ENCODE results near the gene OXT.
"Not testable (repeated sequence)": the region's sequence is repeated elsewhere in the genome, so short reads cannot be mapped to it uniquely, and the experiment has no call there.

OXT gene

DNA sequence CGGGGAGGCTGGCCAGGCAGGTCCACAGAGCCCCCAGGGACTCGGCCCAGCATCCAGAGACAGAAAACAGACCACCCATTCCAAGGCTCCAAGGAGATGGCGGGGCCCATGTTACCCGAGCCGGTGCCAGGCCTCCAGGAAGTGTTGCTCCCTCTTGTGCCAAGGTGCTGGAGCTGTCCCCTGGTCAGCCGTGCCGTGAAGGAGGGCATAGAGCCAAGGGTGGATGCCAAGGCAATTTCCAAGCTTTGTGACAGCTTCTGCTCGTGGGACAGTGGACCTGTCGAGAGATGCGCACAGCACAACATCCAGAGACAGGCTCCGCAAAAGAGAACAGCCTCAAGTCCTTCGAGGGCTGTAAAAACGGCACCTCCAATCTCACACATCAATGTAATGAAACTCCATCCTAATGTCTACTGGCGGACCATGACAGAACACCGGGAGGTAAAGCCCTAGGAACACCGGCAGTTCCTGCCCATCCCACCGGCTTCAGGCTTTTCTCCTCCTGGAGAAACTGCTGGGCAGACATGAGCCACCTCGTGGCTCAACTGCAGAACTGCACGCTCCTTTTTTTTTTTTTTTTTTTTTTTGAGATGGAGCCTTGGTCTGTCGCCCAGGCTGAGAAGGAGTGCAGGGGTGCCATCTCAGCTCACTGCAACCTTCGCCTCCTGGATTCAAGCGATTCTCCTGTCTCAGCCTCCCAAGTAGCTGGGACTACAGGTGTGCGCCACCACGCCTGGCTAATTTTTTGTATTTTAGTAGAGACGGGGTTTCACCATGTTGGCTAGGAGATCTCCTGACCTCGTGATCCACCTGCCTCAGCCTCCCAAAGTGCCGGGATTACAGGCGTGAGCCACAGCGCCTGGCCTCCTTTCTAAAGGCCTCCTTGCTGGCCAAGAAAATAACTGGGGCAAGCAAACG, 44.0 kb downstream of the OXT start:
- DNase-seq (ENCODE audit: low read depth), result no peak

DNA sequence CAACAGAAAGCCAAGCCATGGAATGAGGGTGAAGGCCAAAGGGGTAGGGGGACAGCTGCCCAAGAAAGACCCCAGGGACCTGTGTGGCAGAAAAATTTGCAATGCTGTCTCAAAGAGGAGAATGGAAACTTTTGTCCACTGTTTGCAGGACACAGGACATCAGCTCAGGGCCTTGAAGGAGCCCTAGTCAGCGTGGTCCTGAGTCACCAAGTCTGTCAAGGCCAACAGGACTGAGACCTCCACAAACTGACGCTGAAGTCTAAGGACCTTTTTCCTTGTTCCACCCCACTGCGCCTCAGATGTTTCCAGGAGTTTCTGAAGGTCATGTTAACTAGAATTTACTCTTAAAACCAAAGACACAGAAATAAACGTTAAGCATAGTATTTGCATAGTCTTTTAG, 44.9 kb downstream of the OXT start:
- DNase-seq (ENCODE audit: low read depth), result no peak

DNA sequence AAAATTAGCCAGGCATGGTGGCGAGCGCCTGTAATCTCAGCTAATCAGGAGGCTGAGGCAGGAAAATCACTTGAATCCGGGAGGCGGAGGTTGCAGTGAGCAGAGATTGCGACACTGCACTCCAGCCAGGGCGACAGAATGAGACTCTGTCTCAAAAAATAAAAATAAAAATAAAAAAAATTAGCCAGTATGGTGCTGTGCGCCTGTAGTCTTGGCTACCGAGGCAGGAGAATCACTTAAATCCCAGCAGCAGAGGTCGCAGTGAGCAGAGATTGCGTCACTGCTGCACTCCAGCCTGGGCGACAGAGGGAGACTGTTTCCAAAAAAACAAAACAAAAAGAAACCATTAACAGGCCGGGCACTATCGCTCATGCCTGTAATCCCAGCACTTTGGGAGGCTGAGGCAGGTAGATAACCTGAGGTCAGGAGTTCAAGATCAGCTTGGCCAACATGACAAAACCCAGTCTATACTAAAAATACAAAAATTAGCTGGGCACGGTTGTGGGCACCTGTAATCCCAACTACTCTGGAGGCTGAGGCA, 46.5 kb downstream of the OXT start:
- DNase-seq (ENCODE audit: low read depth), result not testable (repeated sequence)

DNA sequence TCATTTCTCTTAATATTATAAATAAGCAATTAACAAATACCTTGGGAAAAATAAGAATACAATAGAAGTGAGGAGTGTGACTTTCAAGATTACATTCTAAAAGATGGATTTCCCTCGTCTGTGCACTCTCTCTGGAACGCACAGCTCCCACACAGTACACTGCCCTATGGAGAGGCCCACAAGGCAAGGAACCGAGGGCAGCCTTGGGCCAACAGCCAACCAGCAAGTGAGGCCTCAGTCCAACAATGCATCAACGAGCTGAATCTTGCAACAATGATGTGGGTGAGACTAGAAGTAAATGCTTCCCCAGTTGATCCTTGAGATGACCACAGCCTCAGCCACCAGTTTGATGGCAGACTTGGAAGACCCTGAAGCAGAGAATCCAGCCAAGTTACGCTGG, 47.6 kb downstream of the OXT start:
- DNase-seq (ENCODE audit: low read depth), result no peak

DNA sequence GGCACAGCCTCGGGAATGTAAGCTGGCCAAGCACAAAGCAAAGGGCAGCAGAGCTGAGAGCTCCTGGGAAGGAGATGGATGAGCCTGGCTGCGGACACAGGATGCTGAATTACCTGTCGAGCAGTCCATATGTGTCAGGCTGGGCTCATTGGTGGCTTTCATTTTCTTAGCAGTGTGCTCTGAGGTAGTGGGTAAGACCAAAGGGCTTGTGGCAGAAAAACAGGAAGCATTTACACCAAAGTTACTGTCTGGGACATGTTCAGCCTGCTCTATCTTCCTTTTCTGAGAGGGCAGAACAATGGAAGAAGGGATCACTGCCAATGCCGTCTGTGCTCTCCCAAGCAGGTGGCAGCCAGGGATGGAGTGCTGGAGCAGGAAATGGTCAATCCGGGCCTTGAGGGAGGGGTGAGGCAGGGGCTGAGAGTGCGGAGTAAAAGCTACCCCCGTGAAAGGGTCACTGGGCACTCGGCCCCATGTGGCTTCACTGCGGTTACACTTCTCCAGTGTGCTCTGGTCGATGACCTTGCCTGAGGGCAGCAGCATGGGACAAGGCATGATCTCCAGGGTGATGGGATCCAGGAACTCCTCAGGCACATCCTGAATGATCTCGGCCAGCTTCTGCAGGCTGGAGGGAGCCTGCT, 50.0 kb downstream of the OXT start:
- DNase-seq (ENCODE audit: low read depth), result no peak

All from stimulated activated CD8-positive, alpha-beta memory T cell treated with anti-CD3 and anti-CD28 coated beads, Interleukin-4, amount 100 ng/mL, for 24 hours (primary cell).